Liver (tissue), 10 donors: ENCODE measurements around the gene NEXMIF. TPM values are rescaled to one million over a fixed set of nuclear protein-coding genes. Genes with fewer than 3 reads are reported as not detected.

Experiments
- DNase-seq: peaks from one replicate; pipeline ENCODE4 v3.0.0-alpha.2; 2017; ENCODE audit warnings: low spot score
- H3K27ac ChIP-seq, 2 donors: one replicate each; pipeline ENCODE4 v1.7.0; 2013; ENCODE audit warnings: inconsistent platforms in 2 of 2, low read length in 2 of 2, control low read depth in 1 of 2, low read depth in 1 of 2, mild to moderate bottlenecking in 1 of 2
- H3K27me3 ChIP-seq, 4 donors: one replicate each; pipeline versions ENCODE4 v1.6.1 to v1.7.0; 2013; ENCODE audit warnings: low read length in 3 of 4, inconsistent platforms in 1 of 4, mild to moderate bottlenecking in 1 of 4, moderate library complexity in 1 of 4; ENCODE audit not compliant: control insufficient read depth in 4 of 4, insufficient read depth in 4 of 4
- H3K36me3 ChIP-seq, 4 donors: one replicate each; pipeline versions ENCODE4 v1.6.1 to v1.7.0; 2013; ENCODE audit warnings: low read length in 3 of 4, mild to moderate bottlenecking in 3 of 4, low read depth in 1 of 4, moderate library complexity in 1 of 4; ENCODE audit not compliant: control insufficient read depth in 4 of 4, insufficient read depth in 3 of 4
- H3K4me1 ChIP-seq, 4 donors: one replicate each; pipeline versions ENCODE4 v1.6.1 to v1.7.0; 2013; ENCODE audit warnings: low read length in 3 of 4, mild to moderate bottlenecking in 3 of 4, moderate library complexity in 1 of 4; ENCODE audit not compliant: control insufficient read depth in 4 of 4, insufficient read depth in 4 of 4
- H3K4me3 ChIP-seq, 3 donors: one replicate each; pipeline versions ENCODE4 v1.6.1 to v1.7.0; 2013; ENCODE audit warnings: low read length in 3 of 3, control low read depth in 1 of 3, low read depth in 1 of 3, mild to moderate bottlenecking in 1 of 3
- H3K9ac ChIP-seq, 2 donors: one replicate each; pipeline ENCODE4 v1.7.0; 2013; ENCODE audit warnings: low read length in 2 of 2, mild to moderate bottlenecking in 2 of 2, moderate library complexity in 2 of 2, control low read depth in 1 of 2, low read depth in 1 of 2
- H3K9me3 ChIP-seq, 4 donors: one replicate each; pipeline versions ENCODE4 v1.6.1 to v1.7.0; 2013; ENCODE audit warnings: low read length in 3 of 4; ENCODE audit not compliant: control insufficient read depth in 4 of 4
- FOXA1 ChIP-seq: IDR thresholded peaks from 2 replicates; pipeline ENCODE4 v1.6.1; 2016; ENCODE audit warnings: antibody characterized with exemption
- HNF4A ChIP-seq, 2 donors: conservative IDR thresholded peaks; 2 replicates each; pipeline ENCODE4 v1.6.1; 2016; ENCODE audit warnings: antibody characterized with exemption in 2 of 2, mild to moderate bottlenecking in 2 of 2
- JUND ChIP-seq, 2 donors: IDR thresholded peaks; 2 replicates each; pipeline ENCODE4 v1.6.1; 2016; ENCODE audit warnings: antibody characterized with exemption in 2 of 2
- RAD21 ChIP-seq, 2 donors: IDR thresholded peaks; 2 replicates each; pipeline ENCODE4 v1.6.1; 2016; ENCODE audit warnings: antibody characterized with exemption in 2 of 2, mild to moderate bottlenecking in 2 of 2
- YY1 ChIP-seq: IDR thresholded peaks from 2 replicates; pipeline ENCODE4 v1.6.1; 2016; ENCODE audit warnings: antibody characterized with exemption, mild to moderate bottlenecking
- WGBS: extraction: QIAGEN DNeasy Blood & Tissue Kit; methylation state at CpG from one replicate; pipeline ENCODE4 v1.1.7; 2013; 5-methylcytosine and 5-hydroxymethylcytosine counted together
- polyA plus RNA-seq, 2 donors: library from polyadenylated mRNA; stranded (reverse) in 1 of 2; unstranded in 1 of 2; fragments of 200-250 nt in 1 of 2; fragments of >200 nt in 1 of 2; fragmentation: Nextera tagmentation in 1 of 2; extraction: Ambion mirVana in 1 of 2; gene quantifications; one replicate each; pipeline versions ENCODE4 v1.2.1 to v1.2.3, GENCODE V29; 2013 to 2015
- small RNA-seq: library from RNA; depleted of rRNA; stranded (forward); fragments of <200 nt; gene quantifications from one replicate; pipeline ENCODE3, GENCODE V24; 2014
- total RNA-seq, 2 donors: library from RNA; depleted of rRNA; stranded (reverse); fragments of >200 nt; gene quantifications; one replicate each; pipeline ENCODE4 v1.2.3, GENCODE V29; 2014
- donor health status: healthy.
- donor health status: healthy.
- donor health status: healthy.
- donor health status: healthy.
- donor health status: healthy.

NEXMIF gene
- total and polyA plus RNA-seq, 4 donors: 0.01 to 0.42 (median 0.06) TPM

- 54% methylated on average over 2 of the region's 2 CpGs for WGBS
- H3K4me1 ChIP-seq: no peaks in the 10 kb centered on the region
- peaks cover 0 to 2% (median 0%) of the 10 kb centered on the region in 4 donors for H3K9me3 ChIP-seq
- no peak overlapping the region for H3K27ac ChIP-seq
- H3K36me3 ChIP-seq: no peaks in the 10 kb centered on the region
- H3K27me3 ChIP-seq: no peaks in the 10 kb centered on the region
- no peak for DNase-seq
- no peak for TF ChIP-seq HNF4A (conservative IDR thresholded peaks at IDR 0.05)
- no peak for TF ChIP-seq JUND (IDR thresholded peaks at IDR 0.05)
- no peak for TF ChIP-seq RAD21 (IDR thresholded peaks at IDR 0.05)
- TF ChIP-seq FOXA1: no peak
- TF ChIP-seq YY1: no peak
- no peak overlapping the region for H3K4me3 ChIP-seq
- no peak overlapping the region for H3K9ac ChIP-seq
Measured at GRCh38 chrX:74684466-74684865, 240.8 kb downstream of the NEXMIF start.

Small RNA genes within 50 kb of the gene (small RNA-seq; reads per million reads assigned to genes)
- gene AL139395.1: not detected

Other genes starting within 250 kb of the NEXMIF start
- gene ABCB7, start 230.8 kb upstream of the NEXMIF start, total RNA-seq: 10 to 100 TPM; 23.9 to 26.1 TPM
- 10 to 100 TPM; 10.7 to 10.9 TPM for gene ABCB7, start 230.8 kb upstream of the NEXMIF start, polyA plus RNA-seq